Liver (tissue), 9 donors: ENCODE results near the gene TBC1D14. TPM values are rescaled to one million over a fixed set of nuclear protein-coding genes. Genes with fewer than 3 reads are reported as not detected.

ENCODE experiments used
- DNase-seq: peaks from one replicate; pipeline ENCODE4 v3.0.0-alpha.2; 2017; ENCODE audit warnings: low spot score
- H3K27ac ChIP-seq, 2 donors: one replicate each; pipeline ENCODE4 v1.7.0; 2013; ENCODE audit warnings: inconsistent platforms in 2 of 2, low read length in 2 of 2, control low read depth in 1 of 2, low read depth in 1 of 2, mild to moderate bottlenecking in 1 of 2
- H3K27me3 ChIP-seq, 4 donors: one replicate each; pipeline versions ENCODE4 v1.6.1 to v1.7.0; 2013; ENCODE audit warnings: low read length in 3 of 4, inconsistent platforms in 1 of 4, mild to moderate bottlenecking in 1 of 4, moderate library complexity in 1 of 4; ENCODE audit not compliant: control insufficient read depth in 4 of 4, insufficient read depth in 4 of 4
- H3K36me3 ChIP-seq, 4 donors: one replicate each; pipeline versions ENCODE4 v1.6.1 to v1.7.0; 2013; ENCODE audit warnings: low read length in 3 of 4, mild to moderate bottlenecking in 3 of 4, low read depth in 1 of 4, moderate library complexity in 1 of 4; ENCODE audit not compliant: control insufficient read depth in 4 of 4, insufficient read depth in 3 of 4
- H3K4me1 ChIP-seq, 4 donors: one replicate each; pipeline versions ENCODE4 v1.6.1 to v1.7.0; 2013; ENCODE audit warnings: low read length in 3 of 4, mild to moderate bottlenecking in 3 of 4, moderate library complexity in 1 of 4; ENCODE audit not compliant: control insufficient read depth in 4 of 4, insufficient read depth in 4 of 4
- H3K4me3 ChIP-seq, 3 donors: one replicate each; pipeline versions ENCODE4 v1.6.1 to v1.7.0; 2013; ENCODE audit warnings: low read length in 3 of 3, control low read depth in 1 of 3, low read depth in 1 of 3, mild to moderate bottlenecking in 1 of 3
- H3K9ac ChIP-seq, 2 donors: one replicate each; pipeline ENCODE4 v1.7.0; 2013; ENCODE audit warnings: low read length in 2 of 2, mild to moderate bottlenecking in 2 of 2, moderate library complexity in 2 of 2, control low read depth in 1 of 2, low read depth in 1 of 2
- H3K9me3 ChIP-seq, 4 donors: one replicate each; pipeline versions ENCODE4 v1.6.1 to v1.7.0; 2013; ENCODE audit warnings: low read length in 3 of 4; ENCODE audit not compliant: control insufficient read depth in 4 of 4
- ATF3 ChIP-seq: IDR thresholded peaks from 2 replicates; pipeline ENCODE4 v1.6.1; 2016; ENCODE audit warnings: antibody characterized with exemption
- CTCF ChIP-seq: fragments of 150-350 bp; IDR thresholded peaks from 2 replicates; pipeline ENCODE4 v1.5.1; 2017; ENCODE audit warnings: improper control_type of control experiment, low read depth, low read length; ENCODE audit not compliant: missing input control
- EGR1 ChIP-seq, 2 donors: IDR thresholded peaks; 2 replicates each; pipeline ENCODE4 v1.6.1; 2016 to 2018; ENCODE audit warnings: antibody characterized with exemption in 2 of 2, low read depth in 2 of 2
- FOXA1 ChIP-seq: IDR thresholded peaks from 2 replicates; pipeline ENCODE4 v1.6.1; 2016; ENCODE audit warnings: antibody characterized with exemption
- FOXA2 ChIP-seq: IDR thresholded peaks from 2 replicates; pipeline ENCODE4 v1.6.1; 2016; ENCODE audit warnings: antibody characterized with exemption
- GABPA ChIP-seq, 2 donors: IDR thresholded peaks in 1 of 2; conservative IDR thresholded peaks in 1 of 2; 2 replicates each; pipeline ENCODE4 v1.6.1; 2016; ENCODE audit warnings: antibody characterized with exemption in 2 of 2, mild to moderate bottlenecking in 1 of 2, moderate library complexity in 1 of 2
- HNF4A ChIP-seq, 2 donors: conservative IDR thresholded peaks; 2 replicates each; pipeline ENCODE4 v1.6.1; 2016; ENCODE audit warnings: antibody characterized with exemption in 2 of 2, mild to moderate bottlenecking in 2 of 2
- HNF4G ChIP-seq: IDR thresholded peaks from 2 replicates; pipeline ENCODE4 v1.6.1; 2016; ENCODE audit warnings: antibody characterized with exemption
- JUND ChIP-seq, 2 donors: IDR thresholded peaks; 2 replicates each; pipeline ENCODE4 v1.6.1; 2016; ENCODE audit warnings: antibody characterized with exemption in 2 of 2
- MAX ChIP-seq: IDR thresholded peaks from 2 replicates; pipeline ENCODE4 v1.6.1; 2016; ENCODE audit warnings: antibody characterized with exemption
- NR2F2 ChIP-seq: IDR thresholded peaks from 2 replicates; pipeline ENCODE4 v1.6.1; 2016; ENCODE audit warnings: antibody characterized with exemption
- RAD21 ChIP-seq, 2 donors: IDR thresholded peaks; 2 replicates each; pipeline ENCODE4 v1.6.1; 2016; ENCODE audit warnings: antibody characterized with exemption in 2 of 2, mild to moderate bottlenecking in 2 of 2
- REST ChIP-seq: IDR thresholded peaks from 2 replicates; pipeline ENCODE4 v1.6.1; 2016; ENCODE audit warnings: antibody characterized with exemption, mild to moderate bottlenecking
- RXRA ChIP-seq, 2 donors: IDR thresholded peaks; 2 replicates each; pipeline ENCODE4 v1.6.1; 2017 to 2018; ENCODE audit warnings: antibody characterized with exemption in 2 of 2, mild to moderate bottlenecking in 1 of 2
- SP1 ChIP-seq: IDR thresholded peaks from 2 replicates; pipeline ENCODE4 v1.6.1; 2018; ENCODE audit warnings: antibody characterized with exemption, mild to moderate bottlenecking
- TAF1 ChIP-seq: conservative IDR thresholded peaks from 2 replicates; pipeline ENCODE4 v1.6.1; 2016; ENCODE audit warnings: antibody characterized with exemption, mild to moderate bottlenecking
- YY1 ChIP-seq: IDR thresholded peaks from 2 replicates; pipeline ENCODE4 v1.6.1; 2016; ENCODE audit warnings: antibody characterized with exemption, mild to moderate bottlenecking
- ZBTB33 ChIP-seq: IDR thresholded peaks from 2 replicates; pipeline ENCODE4 v1.6.1; 2016; ENCODE audit warnings: antibody characterized with exemption
- WGBS: extraction: QIAGEN DNeasy Blood & Tissue Kit; methylation state at CpG from one replicate; pipeline ENCODE4 v1.1.7; 2013; 5-methylcytosine and 5-hydroxymethylcytosine counted together
- polyA plus RNA-seq, 2 donors: library from polyadenylated mRNA; stranded (reverse) in 1 of 2; unstranded in 1 of 2; fragments of 200-250 nt in 1 of 2; fragments of >200 nt in 1 of 2; fragmentation: Nextera tagmentation in 1 of 2; extraction: Ambion mirVana in 1 of 2; gene quantifications; one replicate each; pipeline versions ENCODE4 v1.2.1 to v1.2.3, GENCODE V29; 2013 to 2015
- total RNA-seq, 2 donors: library from RNA; depleted of rRNA; stranded (reverse); fragments of >200 nt; gene quantifications; one replicate each; pipeline ENCODE4 v1.2.3, GENCODE V29; 2014
- donor health status: healthy.
- donor health status: healthy.
- donor health status: healthy.
- donor health status: healthy.
- donor health status: healthy.

Gene TBC1D14
- total and polyA plus RNA-seq, 4 donors: 10.0 to 45.2 (median 22.7) TPM

GRCh38 chr4:6962211-6963041 lies 52.8 kb downstream of the TBC1D14 start:
- Histone ChIP-seq H3K9me3 (no peaks in the 10 kb centered on the region), H3K4me3 (no peak overlapping the region), H3K9ac (no peak overlapping the region), H3K4me1 (peaks cover 2 to 38% (median 26%) of the 10 kb centered on the region in 4 donors), H3K27me3 (no peaks in the 10 kb centered on the region), H3K36me3 (peaks cover 0 to 3% (median 0%) of the 10 kb centered on the region in 4 donors), H3K27ac (no peak overlapping the region)
- 70% methylated on average over 17 of the region's 17 CpGs for WGBS
- TF ChIP-seq HNF4G (no peak), ATF3 (no peak), MAX (no peak), SP1 (no peak), FOXA2 (no peak), HNF4A (conservative IDR thresholded peaks at IDR 0.05) (no peak), TAF1 (no peak), YY1 (no peak), NR2F2 (no peak), EGR1 (IDR thresholded peaks at IDR 0.05; ENCODE audit: low read depth in 2 of 2) (no peak), RXRA (IDR thresholded peaks at IDR 0.05) (no peak), JUND (IDR thresholded peaks at IDR 0.05) (no peak), CTCF (no peak), GABPA (IDR thresholded peaks at IDR 0.05 in 1 of 2, conservative IDR thresholded peaks at IDR 0.05 in 1 of 2) (no peak)
- no peak for DNase-seq

GRCh38 chr4:6963139-6963611 lies 53.5 kb downstream of the TBC1D14 start:
- TF ChIP-seq ATF3 (no peak), SP1 (no peak), MAX (no peak), GABPA (IDR thresholded peaks at IDR 0.05 in 1 of 2, conservative IDR thresholded peaks at IDR 0.05 in 1 of 2) (no peak), YY1 (no peak), RXRA (IDR thresholded peaks at IDR 0.05) (no peak), HNF4A (conservative IDR thresholded peaks at IDR 0.05) (no peak), RAD21 (IDR thresholded peaks at IDR 0.05) (no peak), FOXA1 (no peak), ZBTB33 (no peak), JUND (IDR thresholded peaks at IDR 0.05) (no peak), EGR1 (IDR thresholded peaks at IDR 0.05; ENCODE audit: low read depth in 2 of 2) (no peak), NR2F2 (no peak), REST (no peak), FOXA2 (no peak), CTCF (no peak), HNF4G (no peak), TAF1 (no peak)
- 84% methylated on average over 12 of the region's 12 CpGs for WGBS
- H3K9ac ChIP-seq: no peak overlapping the region
- H3K36me3 ChIP-seq: peaks cover 0 to 4% (median 2%) of the 10 kb centered on the region in 4 donors
- no peak overlapping the region for H3K27ac ChIP-seq
- peaks cover 2 to 38% (median 26%) of the 10 kb centered on the region in 4 donors for H3K4me1 ChIP-seq
- DNase-seq: no peak
- no peak overlapping the region for H3K4me3 ChIP-seq
- no peaks in the 10 kb centered on the region for H3K27me3 ChIP-seq
- H3K9me3 ChIP-seq: no peaks in the 10 kb centered on the region
